ELF-1 (cell line): ENCODE data around the gene CDH18.
"Not testable (repeated sequence)": the region's sequence is repeated elsewhere in the genome, so short reads cannot be mapped to it uniquely, and the experiment has no call there.

Experiments
- DNase-seq: peaks from one replicate; pipeline ENCODE4 v3.0.0-alpha.2; 2016; ENCODE audit warnings: low read depth, low spot score

The CDH18 gene

DNA sequence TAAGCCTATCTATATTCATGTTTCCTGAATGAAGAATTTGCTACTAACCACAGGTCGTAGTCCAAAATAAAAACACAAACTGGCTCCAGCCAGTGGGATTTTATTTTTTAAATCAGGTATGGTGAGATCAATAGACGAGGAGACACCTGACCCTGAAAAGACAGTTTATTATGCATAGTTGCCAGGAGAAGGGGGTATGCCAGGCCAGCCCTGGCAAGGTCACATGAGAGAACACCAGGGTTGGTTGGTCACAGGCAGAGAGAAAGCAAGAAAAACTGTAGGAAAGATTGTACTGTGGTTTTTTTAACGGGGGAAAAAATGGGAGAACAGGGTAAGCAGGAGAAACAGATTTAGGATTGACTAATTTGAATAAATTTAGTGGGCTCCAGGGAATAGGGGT is 125.3 kb downstream of the CDH18 start:
- no peak for DNase-seq

GRCh38 chr5:19859020-19859419 is 129.0 kb downstream of the CDH18 start:
- no peak for DNase-seq

- no peak for DNase-seq
Observed at GRCh38 chr5:19855931-19856330, 132.1 kb downstream of the CDH18 start.

GRCh38 chr5:19855453-19855852 is 132.5 kb downstream of the CDH18 start:
- DNase-seq: no peak

GRCh38 chr5:19855031-19855430 is 133.0 kb downstream of the CDH18 start:
- no peak for DNase-seq

DNA sequence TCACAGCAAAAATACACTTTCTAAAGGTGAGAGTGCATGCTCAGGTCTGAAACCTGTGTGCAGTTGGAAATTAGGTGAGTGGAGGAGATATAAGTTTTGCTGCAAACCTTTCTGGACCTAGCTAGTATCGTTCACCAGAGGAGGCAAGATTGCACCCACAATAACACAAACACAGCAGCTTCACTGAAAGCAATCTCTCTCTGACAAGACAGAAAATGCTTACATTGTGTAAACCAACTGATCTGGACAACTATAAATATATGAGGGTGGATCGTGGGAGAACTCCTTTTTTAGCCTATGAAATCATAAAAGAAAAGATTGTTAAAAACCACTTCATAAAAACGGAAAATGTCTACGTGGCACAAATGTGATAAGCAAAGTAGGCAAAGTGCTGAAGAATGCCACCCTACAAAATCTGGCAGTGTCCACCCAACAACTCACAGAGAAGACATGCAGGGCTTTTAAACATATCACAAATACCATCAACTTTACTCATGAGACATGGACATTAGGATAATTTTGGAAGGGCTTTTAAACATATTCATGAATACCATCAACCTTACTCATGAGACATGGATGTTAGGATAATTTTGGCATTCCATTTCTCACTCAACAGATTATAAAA is 134.3 kb downstream of the CDH18 start:
- no peak for DNase-seq

GRCh38 chr5:19837536-19838174 is 150.3 kb downstream of the CDH18 start:
- no peak for DNase-seq

DNA sequence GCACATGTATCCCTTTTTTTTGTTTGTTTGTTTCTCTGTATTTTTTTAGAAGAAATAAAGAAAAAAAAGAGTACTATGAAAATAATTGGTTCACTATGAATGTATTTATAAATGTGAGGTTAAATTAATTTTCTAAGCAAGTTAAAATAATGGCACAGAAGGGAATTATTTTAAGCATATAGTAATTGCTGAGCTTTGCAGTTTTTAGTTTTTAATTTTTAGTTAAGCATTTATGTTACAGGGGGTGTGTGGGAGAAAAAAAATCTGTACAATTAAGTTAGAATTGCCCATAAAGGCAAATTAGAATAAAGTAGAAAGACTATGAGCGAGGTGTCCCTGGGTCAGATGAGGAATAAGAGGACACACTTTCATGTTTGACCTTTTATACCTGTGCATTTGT is 152.6 kb downstream of the CDH18 start:
- DNase-seq: no peak

DNA sequence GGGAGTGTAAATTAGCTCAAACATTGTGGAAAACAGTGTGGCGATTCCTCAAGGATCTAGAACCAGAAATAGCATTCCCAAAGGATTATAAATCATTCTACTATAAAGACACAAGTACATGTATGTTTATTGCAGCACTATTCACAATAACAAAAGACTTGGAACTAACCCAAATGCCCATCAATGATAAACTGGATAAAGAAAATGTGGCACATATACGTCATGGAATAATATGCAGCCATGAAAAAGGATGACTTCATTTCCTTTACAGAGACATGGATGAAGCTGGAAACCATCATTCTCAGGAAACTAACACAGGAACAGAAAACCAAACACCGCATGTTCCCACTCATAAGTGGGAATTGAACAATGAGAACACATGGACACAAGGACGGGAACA is 175.3 kb downstream of the CDH18 start:
- DNase-seq: not testable (repeated sequence)

DNA sequence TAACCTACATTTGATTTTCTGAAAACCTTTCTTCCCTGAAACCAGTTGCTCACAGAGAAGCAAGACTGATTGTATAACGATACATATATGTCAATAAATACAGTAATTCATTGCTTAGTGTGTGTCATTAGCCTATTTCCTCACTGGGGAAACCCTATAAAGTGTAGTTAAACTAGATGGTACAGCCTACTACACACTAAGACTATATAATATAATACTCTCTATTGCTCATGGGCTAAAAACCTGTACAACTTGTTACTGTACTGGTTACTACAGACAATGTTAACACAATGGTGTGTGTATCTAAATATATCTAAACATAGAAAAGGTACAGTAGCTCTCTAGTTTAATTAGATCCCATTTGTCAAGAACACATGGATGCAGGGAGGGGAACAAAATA is 181.2 kb downstream of the CDH18 start:
- no peak for DNase-seq

- DNase-seq: no peak
Observed at GRCh38 chr5:19802686-19803085, 185.3 kb downstream of the CDH18 start.

DNA sequence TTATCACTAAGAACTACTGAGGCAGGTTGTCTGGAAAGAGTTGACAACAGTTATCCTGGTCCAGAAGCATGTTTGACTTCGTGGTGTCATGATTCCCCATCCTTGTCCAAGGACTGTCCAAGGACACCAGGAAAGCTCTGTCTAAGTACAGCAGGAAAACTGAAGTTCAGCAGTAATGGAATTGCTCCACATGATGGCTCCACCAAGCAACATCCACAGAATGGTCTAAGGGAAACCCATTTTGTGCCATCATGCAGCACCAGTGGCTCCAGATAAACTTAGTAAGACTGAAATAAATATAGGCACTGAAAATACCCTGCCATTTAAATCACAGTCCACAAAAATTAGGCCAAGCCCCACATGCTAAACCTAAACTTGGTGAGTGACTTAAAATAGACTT is 192.8 kb downstream of the CDH18 start:
- peak; percentile 23 for DNase-seq

DNA sequence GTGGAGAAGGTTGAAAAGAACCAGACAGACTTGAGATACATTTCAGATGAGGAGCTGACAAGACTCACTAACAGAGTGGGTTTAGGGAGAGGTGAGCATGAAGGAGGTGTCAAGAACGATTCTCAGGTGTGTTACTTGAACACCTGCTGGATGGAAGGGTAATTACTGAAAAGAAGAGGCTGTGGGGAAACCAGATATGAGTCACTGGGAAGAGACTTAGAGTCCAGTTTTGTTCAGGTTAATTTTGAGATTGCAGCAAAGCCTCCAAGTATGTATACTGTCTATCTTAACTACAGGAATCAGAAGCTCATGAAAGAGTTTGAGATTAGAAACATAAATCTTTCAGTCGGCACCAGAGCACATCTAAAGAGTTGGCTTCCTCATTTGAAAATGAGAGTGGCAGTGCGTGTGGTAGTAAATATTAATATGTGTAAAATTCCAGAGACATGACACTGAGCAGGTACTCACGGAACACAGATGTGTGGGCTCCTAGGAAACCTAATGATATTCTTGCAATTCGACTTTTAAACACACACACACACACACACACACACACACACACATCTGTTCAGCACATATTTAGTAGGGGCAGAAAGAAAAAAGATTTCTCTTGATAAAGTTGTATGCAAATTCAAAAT is 197.1 kb downstream of the CDH18 start:
- no peak for DNase-seq

GRCh38 chr5:19782566-19782965 is 205.4 kb downstream of the CDH18 start:
- DNase-seq: no peak

GRCh38 chr5:19777363-19777762 is 210.6 kb downstream of the CDH18 start:
- no peak for DNase-seq

DNA sequence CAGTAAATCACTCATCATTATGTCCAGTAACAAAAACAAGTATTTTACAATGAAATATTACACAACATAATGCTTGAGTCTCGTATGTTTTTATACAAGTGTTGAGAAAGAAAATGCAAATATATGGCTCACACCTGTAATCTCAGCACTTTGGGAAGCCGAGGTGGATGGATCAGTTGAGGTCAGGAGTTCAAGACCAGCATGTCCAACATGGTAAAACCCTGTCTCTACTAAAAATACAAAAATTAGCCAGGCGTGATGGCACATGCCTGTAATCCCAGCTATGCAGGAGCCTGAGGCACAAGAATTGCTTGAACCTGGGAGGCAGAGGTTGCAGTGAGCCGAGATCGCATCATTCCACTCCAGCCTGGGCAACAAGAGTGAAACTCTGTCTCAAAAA is 211.1 kb downstream of the CDH18 start:
- not testable (repeated sequence) for DNase-seq

DNA sequence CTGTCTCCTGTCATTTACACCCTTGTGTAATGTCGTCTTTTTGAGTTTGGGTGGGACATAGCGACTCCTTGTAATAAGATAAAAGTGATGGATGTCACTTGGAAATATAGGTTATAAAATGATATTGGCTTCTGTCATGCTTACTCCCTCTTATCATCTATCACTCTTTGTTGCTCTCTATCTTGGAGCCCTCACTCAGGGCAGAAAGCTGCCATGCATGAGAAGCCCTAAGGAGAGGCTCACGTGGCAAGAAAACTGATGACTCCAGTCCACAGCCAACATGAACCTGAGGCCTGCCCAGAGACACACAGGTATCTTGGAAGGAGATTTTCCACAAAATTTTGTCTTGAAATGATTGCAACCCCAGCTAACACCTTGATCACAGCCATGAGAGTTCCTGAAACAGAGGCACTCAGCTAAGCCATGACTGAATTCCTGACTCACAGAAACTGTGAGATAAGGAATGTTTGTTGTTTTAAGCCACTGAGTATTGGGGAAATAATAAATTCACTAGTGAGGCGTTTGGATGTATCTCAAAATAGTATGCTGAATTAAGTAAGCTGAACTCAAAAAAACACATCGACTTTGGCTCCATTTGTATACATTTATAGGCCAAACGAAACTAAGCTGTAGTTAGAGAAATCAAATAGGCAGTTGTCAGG is 216.7 kb downstream of the CDH18 start:
- DNase-seq: peak; percentile 8

DNA sequence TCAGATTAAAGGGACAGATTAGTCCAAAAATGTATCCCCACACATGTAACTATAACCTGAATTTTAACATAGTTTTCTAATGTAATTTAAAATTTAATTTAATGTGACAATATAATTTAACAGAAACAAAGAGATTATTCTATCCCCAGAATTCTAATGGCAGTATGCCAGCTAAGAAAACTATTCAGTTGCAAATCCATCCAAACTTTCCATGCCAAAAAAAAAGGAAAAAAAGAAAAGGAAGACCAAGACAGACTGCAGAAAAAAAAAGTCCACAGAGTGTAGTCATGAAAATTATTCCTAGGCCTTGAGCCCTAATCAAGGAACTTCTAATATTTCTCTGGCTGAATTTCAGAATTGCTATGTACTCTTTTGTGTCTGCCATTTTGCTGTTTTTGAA is 217.6 kb downstream of the CDH18 start:
- no peak for DNase-seq

- DNase-seq: no peak
Observed at GRCh38 chr5:19767987-19768386, 220.0 kb downstream of the CDH18 start.

GRCh38 chr5:19753579-19753978 is 234.4 kb downstream of the CDH18 start:
- DNase-seq: no peak

GRCh38 chr5:19751326-19751725 is 236.7 kb downstream of the CDH18 start:
- no peak for DNase-seq

DNA sequence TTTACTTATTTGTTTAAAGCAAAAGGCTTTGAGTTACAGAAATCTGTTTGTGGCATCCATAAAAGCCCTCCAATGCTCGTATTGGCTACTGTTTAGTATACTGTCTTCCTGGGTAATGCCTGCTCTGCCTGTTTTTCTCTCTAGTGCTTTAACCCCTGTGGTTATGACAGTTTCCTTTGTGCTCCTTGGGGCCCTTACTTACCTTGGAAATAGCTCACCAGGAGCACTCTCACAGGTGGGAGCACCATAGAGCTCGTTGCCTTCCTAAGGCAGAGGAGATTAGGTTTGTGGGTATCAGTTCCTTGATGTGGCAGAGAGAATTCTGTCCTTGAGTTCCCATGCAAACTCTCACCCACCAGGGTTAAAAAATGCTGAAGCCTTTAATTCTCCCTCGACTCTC is 242.8 kb downstream of the CDH18 start:
- peak; percentile 6 for DNase-seq

DNA sequence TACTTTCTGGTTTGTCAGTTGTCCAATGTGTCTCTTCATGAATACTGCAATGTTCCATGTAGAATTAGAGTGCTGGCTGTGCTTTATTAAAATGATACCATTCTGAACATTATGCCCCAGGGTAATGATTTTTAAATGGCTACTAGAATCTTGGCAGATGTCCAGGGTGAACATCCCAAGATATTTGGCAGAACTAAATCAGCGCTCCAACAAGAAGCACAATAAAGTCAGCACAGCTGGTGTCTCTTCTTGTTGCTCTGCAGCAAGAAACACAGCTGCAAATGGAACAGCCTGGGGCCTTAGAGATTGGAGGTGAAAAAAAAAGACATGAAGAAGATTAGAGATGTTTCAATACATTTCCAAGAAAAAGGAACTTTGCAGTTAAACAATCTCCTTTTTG is 248.3 kb downstream of the CDH18 start:
- DNase-seq: no peak
